HepG2 (cell line): ENCODE measurements around the gene CNMD. TPM values are rescaled to one million over a fixed set of nuclear protein-coding genes. Genes with fewer than 3 reads are reported as not detected.

Experiments
- ATAC-seq: fragments of 200-7000 bp; cut with Tn5 transposase; 3 replicates; pipeline ENCODE4 v1.9.1; 2020; ENCODE audit warnings: mild to moderate bottlenecking, moderate library complexity
- BruUV-seq: library from RNA; stranded (reverse); fragments of 400-500 nt; replicated peaks from 2 replicates; lab custom pipeline; 2021; lab: Mats Ljungman, UMichigan
- CTCF ChIA-PET: fragments of 300-600 bp; formaldehyde crosslinking; extraction: SDS; loops from one replicate; lab custom pipeline; 2021; ENCODE audit warnings: low total read pairs, inconsistent platforms, low intra/inter-chr PET ratio; lab: Yijun Ruan, JAX
- POLR2A ChIA-PET: fragments of 350-600 bp; sonication (Branson Sonifier 250); formaldehyde crosslinking; loops from one replicate; lab custom pipeline; 2020; ENCODE audit warnings: antibody characterized with exemption, inconsistent platforms; lab: Yijun Ruan, JAX
- DNase-seq: peaks from one replicate; pipeline ENCODE4 v3.0.0-alpha.2; 2015; ENCODE audit warnings: low spot score
- FAIRE-seq: peaks from 3 replicates; lab custom pipeline; 2011; peaks lifted over from hg19 to GRCh38; lab: Jason Lieb, UNC
- H2AFZ ChIP-seq: one replicate; pipeline ENCODE4 v1.6.1; 2011; ENCODE audit warnings: low read length, inconsistent platforms
- H3K27ac ChIP-seq: fragments of 300-600 bp; 3 replicates; pipeline ENCODE4 v1.8.0; 2011; ENCODE audit warnings: mixed run types, mild to moderate bottlenecking, mixed read lengths, low read length, inconsistent platforms; ENCODE audit not compliant: insufficient read depth; ENCODE audit errors: extremely low read length
- H3K27me3 ChIP-seq, 2 experiments: fragments of 200-600 bp in 1 of 2; 2 replicates in 1 of 2; 3 replicates in 1 of 2; pipeline versions ENCODE4 v1.6.0 to v1.8.0; 2011; ENCODE audit warnings: low read length in 2 of 2, mild to moderate bottlenecking in 2 of 2, moderate library complexity in 2 of 2, inconsistent platforms in 1 of 2; ENCODE audit not compliant: insufficient read depth in 2 of 2, control insufficient read depth in 1 of 2
- H3K36me3 ChIP-seq, 2 experiments: fragments of 200-600 bp in 1 of 2; replicated peaks in 1 of 2; 2 replicates in 1 of 2; 3 replicates in 1 of 2; pipeline versions ENCODE4 v1.5.1 to v1.8.0; 2011; ENCODE audit warnings: low read length in 2 of 2, inconsistent platforms in 1 of 2; ENCODE audit not compliant: insufficient read depth in 2 of 2, control insufficient read depth in 1 of 2
- H3K4me1 ChIP-seq: 2 replicates; pipeline ENCODE4 v1.5.1; 2012; ENCODE audit warnings: low read length, inconsistent platforms; ENCODE audit not compliant: insufficient read depth
- H3K4me2 ChIP-seq: 2 replicates; pipeline ENCODE4 v1.6.0; 2011; ENCODE audit warnings: low read depth, low read length, inconsistent platforms
- H3K4me3 ChIP-seq, 3 experiments: fragments of 200-600 bp in 1 of 3; sonication (generic), shearing (Covaris generic) in 1 of 3; replicated peaks in 1 of 3; 2 replicates each; pipeline ENCODE4 v1.5.1; 2011 to 2016; ENCODE audit warnings: low read length in 3 of 3, inconsistent platforms in 2 of 3, low read depth in 2 of 3, mild to moderate bottlenecking in 2 of 3, control low read depth in 1 of 3, mixed read lengths in 1 of 3; ENCODE audit not compliant: insufficient read depth in 1 of 3
- H3K79me2 ChIP-seq: one replicate; pipeline ENCODE4 v1.6.1; 2011; ENCODE audit warnings: low read length, inconsistent platforms; ENCODE audit not compliant: insufficient read depth
- H3K9ac ChIP-seq: 2 replicates; pipeline ENCODE4 v1.6.0; 2011; ENCODE audit warnings: mild to moderate bottlenecking, low read depth, low read length, inconsistent platforms; ENCODE audit not compliant: insufficient read depth
- H3K9me3 ChIP-seq: 2 replicates; pipeline ENCODE4 v1.5.1; 2012; ENCODE audit warnings: mild to moderate bottlenecking, low read length
- H4K20me1 ChIP-seq: 2 replicates; pipeline ENCODE4 v1.6.0; 2011; ENCODE audit warnings: inconsistent platforms, mild to moderate bottlenecking, low read length, moderate library complexity; ENCODE audit not compliant: insufficient read depth
- CAMTA2 ChIP-seq: sonication (generic); formaldehyde crosslinking; IDR thresholded peaks from 2 replicates; pipeline ENCODE4 v1.4.0; 2020; ENCODE audit warnings: mild to moderate bottlenecking, missing genetic modification reagents, borderline replicate concordance
- MAFK ChIP-seq, 2 experiments: IDR thresholded peaks in 1 of 2; conservative IDR thresholded peaks in 1 of 2; 2 replicates each; pipeline ENCODE4 v1.6.1; 2011; ENCODE audit warnings: improper control_type of control experiment in 2 of 2, low read length in 2 of 2
- PREB ChIP-seq: sonication (generic); formaldehyde crosslinking; IDR thresholded peaks from 2 replicates; pipeline ENCODE4 v1.4.0; 2020; ENCODE audit warnings: missing genetic modification reagents
- ZBTB3 ChIP-seq: sonication (generic); formaldehyde crosslinking; IDR thresholded peaks from 2 replicates; pipeline ENCODE4 v1.4.0; 2020; ENCODE audit warnings: low read depth, mild to moderate bottlenecking, moderate library complexity, missing genetic modification reagents, borderline replicate concordance
- ZMYM2 ChIP-seq: sonication (generic); formaldehyde crosslinking; IDR thresholded peaks from 2 replicates; pipeline ENCODE4 v1.8.0; 2022; ENCODE audit warnings: mild to moderate bottlenecking, missing genetic modification reagents
- ZNF138 ChIP-seq: sonication (generic); formaldehyde crosslinking; IDR thresholded peaks from 2 replicates; pipeline ENCODE4 v1.5.0; 2020; ENCODE audit warnings: mild to moderate bottlenecking, low read depth, missing genetic modification reagents
- ZNF160 ChIP-seq: sonication (generic); formaldehyde crosslinking; IDR thresholded peaks from 2 replicates; pipeline ENCODE4 v1.8.0; 2022; ENCODE audit warnings: mild to moderate bottlenecking, inconsistent platforms, missing genetic modification reagents
- ZNF282 ChIP-seq: fragments of 450-650 bp; IDR thresholded peaks from 2 replicates; pipeline ENCODE4 v1.6.1; 2018; ENCODE audit not compliant: partially characterized antibody
- ZNF33A ChIP-seq: sonication (generic); formaldehyde crosslinking; IDR thresholded peaks from 2 replicates; pipeline ENCODE4 v1.5.1; 2020; ENCODE audit warnings: missing genetic modification reagents, mild to moderate bottlenecking, moderate library complexity, borderline replicate concordance
- ZNF784 ChIP-seq: sonication (generic); formaldehyde crosslinking; IDR thresholded peaks from 2 replicates; pipeline ENCODE4 v1.5.1; 2020; ENCODE audit warnings: missing genetic modification reagents, mild to moderate bottlenecking, borderline replicate concordance
- WGBS: methylation state at CpG from one replicate; pipeline ENCODE4 v1.1.6; 2017; ENCODE audit warnings: low lambda C conversion rate; 5-methylcytosine and 5-hydroxymethylcytosine counted together
- in situ Hi-C: cut with HindIII; loops from 2 replicates; pipeline ENCODE4 v1.10.0; 2017; ENCODE audit warnings: low pct_unique_long_range_greater_than_20kb; ENCODE audit not compliant: extremely low pct_ligation_motif_present
- intact Hi-C: fragments of 100-400 bp; cut with micrococcal nuclease; formaldehyde crosslinking; loops from one replicate; pipeline ENCODE4 v1.10.0; 2022; ENCODE audit not compliant: unreplicated experiment
- polyA plus RNA-seq, 8 experiments: library from polyadenylated mRNA; depleted of rRNA in 3 of 8; stranded (reverse) in 7 of 8; unstranded in 1 of 8; fragments of >200 nt; fragmentation: Illumina TruSeq in 4 of 8; extraction: Trizol in 4 of 8; gene quantifications; 2 replicates each; pipeline versions ENCODE4 v1.2.1 to v1.2.3, GENCODE V29; 2011 to 2016; ENCODE audit warnings: low read depth in 4 of 8, missing spikeins in 1 of 8, mixed read lengths in 1 of 8; ENCODE audit not compliant: insufficient read depth in 1 of 8
- total RNA-seq, 5 experiments: library from RNA; depleted of rRNA; stranded (reverse); fragments of >200 nt; fragmentation: Illumina TruSeq; extraction: Trizol; gene quantifications; 2 replicates each; pipeline ENCODE4 v1.2.3, GENCODE V29; 2016; ENCODE audit warnings: low read depth in 1 of 5
- TF ChIP-seq, protein P1 (sequence below): sonication (generic); formaldehyde crosslinking; IDR thresholded peaks from 2 replicates; pipeline ENCODE4 v1.5.0; 2020; ENCODE audit warnings: mild to moderate bottlenecking, missing genetic modification reagents

CNMD gene
- total and polyA plus RNA-seq, 2 of the 13 experiments (the other 11 are each of a cell fraction or from before 2014, with no cell fraction given) = not detected

DNA sequence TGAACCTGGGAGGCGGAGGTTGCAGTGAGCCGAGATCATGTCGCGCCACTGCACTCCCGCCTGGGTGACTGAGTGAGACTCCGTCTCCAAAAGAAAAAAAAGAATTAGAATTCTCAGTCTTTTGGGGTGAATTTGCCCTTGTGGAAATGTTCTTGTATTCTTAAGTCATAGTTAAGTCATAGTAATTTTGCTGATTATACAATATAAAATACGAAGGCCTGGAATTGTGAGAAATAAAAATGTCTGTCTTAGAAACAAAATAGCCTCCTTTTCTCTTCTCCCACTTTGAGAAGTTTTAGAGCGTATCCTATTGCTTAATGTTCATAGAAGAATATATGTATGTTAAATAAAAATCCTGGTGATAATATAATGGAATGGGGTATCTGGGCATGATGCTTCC lies 68.9 kb downstream of the CNMD start:
- no peak for ATAC-seq
- Histone ChIP-seq H3K79me2 (no peaks in the 10 kb centered on the region), H2AFZ (no peak overlapping the region), H3K9ac (no peak overlapping the region), H3K36me3 (peaks cover 4 to 52% of the 10 kb centered on the region in 2 experiments), H4K20me1 (no peaks in the 10 kb centered on the region), H3K4me3 (no peak overlapping the region), H3K9me3 (no peaks in the 10 kb centered on the region), H3K27me3 (no peaks in the 10 kb centered on the region), H3K4me2 (no peak overlapping the region), H3K27ac (no peak overlapping the region), H3K4me1 (no peaks in the 10 kb centered on the region)
- in situ Hi-C loops (no loop called here), intact Hi-C loops (no loop called here)
- DNase-seq = no peak
- CTCF ChIA-PET = no interaction called here
- TF ChIP-seq, protein P1, sequence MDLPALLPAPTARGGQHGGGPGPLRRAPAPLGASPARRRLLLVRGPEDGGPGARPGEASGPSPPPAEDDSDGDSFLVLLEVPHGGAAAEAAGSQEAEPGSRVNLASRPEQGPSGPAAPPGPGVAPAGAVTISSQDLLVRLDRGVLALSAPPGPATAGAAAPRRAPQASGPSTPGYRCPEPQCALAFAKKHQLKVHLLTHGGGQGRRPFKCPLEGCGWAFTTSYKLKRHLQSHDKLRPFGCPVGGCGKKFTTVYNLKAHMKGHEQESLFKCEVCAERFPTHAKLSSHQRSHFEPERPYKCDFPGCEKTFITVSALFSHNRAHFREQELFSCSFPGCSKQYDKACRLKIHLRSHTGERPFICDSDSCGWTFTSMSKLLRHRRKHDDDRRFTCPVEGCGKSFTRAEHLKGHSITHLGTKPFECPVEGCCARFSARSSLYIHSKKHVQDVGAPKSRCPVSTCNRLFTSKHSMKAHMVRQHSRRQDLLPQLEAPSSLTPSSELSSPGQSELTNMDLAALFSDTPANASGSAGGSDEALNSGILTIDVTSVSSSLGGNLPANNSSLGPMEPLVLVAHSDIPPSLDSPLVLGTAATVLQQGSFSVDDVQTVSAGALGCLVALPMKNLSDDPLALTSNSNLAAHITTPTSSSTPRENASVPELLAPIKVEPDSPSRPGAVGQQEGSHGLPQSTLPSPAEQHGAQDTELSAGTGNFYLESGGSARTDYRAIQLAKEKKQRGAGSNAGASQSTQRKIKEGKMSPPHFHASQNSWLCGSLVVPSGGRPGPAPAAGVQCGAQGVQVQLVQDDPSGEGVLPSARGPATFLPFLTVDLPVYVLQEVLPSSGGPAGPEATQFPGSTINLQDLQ = no peak
- peak in 1 of 2 experiments; percentile 70; a peak in 2 of 4 replicates for TF ChIP-seq MAFK (conservative IDR thresholded peaks at IDR 0.05 in 1 of 2, IDR thresholded peaks at IDR 0.05 in 1 of 2; ENCODE audit: low read length in 2 of 2)
- POLR2A ChIA-PET = no interaction called here
- no peak for FAIRE-seq
- no TSS peak for BruUV-seq
- 98% methylated on average over 8 of the region's 8 CpGs for WGBS

- POLR2A ChIA-PET = no interaction called here
- FAIRE-seq = no peak
- TF ChIP-seq ZNF138 (CRISPR knock-in tag) (no peak), ZNF282 (no peak), CAMTA2 (no peak), ZNF33A (CRISPR knock-in tag) (no peak), ZNF160 (CRISPR knock-in tag) (no peak), PREB (no peak), ZBTB3 (CRISPR knock-in tag) (no peak), ZNF784 (CRISPR knock-in tag) (no peak), ZMYM2 (no peak)
Observed at GRCh38 chr13:52669677-52670076, 69.9 kb downstream of the CNMD start.

More at GRCh38 chr13:52669677-52670076, 69.9 kb downstream of the CNMD start:
- H4K20me1 ChIP-seq = no peaks in the 10 kb centered on the region
- H3K4me3 ChIP-seq = no peak overlapping the region
- ATAC-seq = no peak
- H3K9ac ChIP-seq = no peak overlapping the region
- CTCF ChIA-PET = no interaction called here
- no peaks in the 10 kb centered on the region for H3K4me1 ChIP-seq
- H3K9me3 ChIP-seq = no peaks in the 10 kb centered on the region
- H3K27me3 ChIP-seq = no peaks in the 10 kb centered on the region
- H2AFZ ChIP-seq = no peak overlapping the region
- no peak for DNase-seq
- BruUV-seq = no TSS peak
- H3K36me3 ChIP-seq = peaks cover 4 to 55% of the 10 kb centered on the region in 2 experiments
- intact Hi-C loops (loop anchor here (5.0 kb wide), 1 partner anchor 68 kb away; the partner anchor contains the start of gene CNMD), in situ Hi-C loops (no loop called here)
- no peaks in the 10 kb centered on the region for H3K79me2 ChIP-seq
- H3K27ac ChIP-seq = no peak overlapping the region
- H3K4me2 ChIP-seq = no peak overlapping the region
- 95% methylated on average over 2 of the region's 2 CpGs for WGBS
